Stimulated activated CD4-positive, alpha-beta T cell treated with anti-CD3 and anti-CD28 coated beads, Interleukin-2, amount 100 ng/mL, for 24 hours (primary cell): Measurements from ENCODE around the gene CD300LG.
A peak's percentile ranks its signal among the peaks of the same experiment; 100 is the strongest.
"Not testable (repeated sequence)": the region's sequence is repeated elsewhere in the genome, so short reads cannot be mapped to it uniquely, and the experiment has no call there.

Experiments used
- DNase-seq, 2 donors: peaks; one replicate each; pipeline ENCODE4 v3.0.0-alpha.2; 2020

CD300LG gene

DNA sequence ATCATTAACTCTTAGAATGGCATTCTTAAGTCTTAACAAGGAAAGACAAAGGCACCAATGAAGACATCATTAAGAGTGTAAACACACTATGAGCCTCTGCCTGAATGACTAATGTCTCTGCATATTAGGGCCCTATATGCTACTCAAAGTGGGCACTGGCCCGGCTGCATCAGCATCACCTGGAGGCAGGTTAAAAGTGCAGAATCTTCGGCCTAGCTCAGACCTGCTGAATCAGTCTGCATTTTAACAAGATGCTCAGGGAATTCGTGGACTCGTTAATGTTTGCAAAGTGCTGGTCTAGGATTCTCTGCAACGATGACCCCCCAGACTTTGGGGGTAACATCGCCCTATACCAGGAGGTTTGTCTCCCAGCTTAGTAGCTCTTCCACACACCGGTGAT, 20.8 kb upstream of the CD300LG start:
- DNase-seq: no peak

DNA sequence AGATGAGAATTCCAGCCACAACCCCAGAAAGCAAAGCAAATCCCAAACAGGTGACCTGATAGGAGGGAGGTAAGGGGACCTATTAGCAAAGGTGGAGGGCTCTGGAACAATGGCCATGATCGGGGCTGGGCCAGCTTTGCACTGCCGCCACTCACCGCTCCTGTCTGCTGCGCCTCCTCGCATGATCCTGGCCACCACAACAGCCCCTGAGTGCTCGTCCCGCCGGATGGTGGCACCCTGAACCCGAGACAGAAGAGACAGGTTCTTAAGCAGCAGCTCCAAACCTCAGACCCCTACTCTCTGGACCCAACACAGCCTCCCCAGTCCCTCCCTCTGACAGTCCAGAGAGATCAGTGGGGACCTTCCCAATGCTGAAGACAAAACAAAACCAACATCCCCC, 19.4 kb upstream of the CD300LG start:
- no peak for DNase-seq

DNA sequence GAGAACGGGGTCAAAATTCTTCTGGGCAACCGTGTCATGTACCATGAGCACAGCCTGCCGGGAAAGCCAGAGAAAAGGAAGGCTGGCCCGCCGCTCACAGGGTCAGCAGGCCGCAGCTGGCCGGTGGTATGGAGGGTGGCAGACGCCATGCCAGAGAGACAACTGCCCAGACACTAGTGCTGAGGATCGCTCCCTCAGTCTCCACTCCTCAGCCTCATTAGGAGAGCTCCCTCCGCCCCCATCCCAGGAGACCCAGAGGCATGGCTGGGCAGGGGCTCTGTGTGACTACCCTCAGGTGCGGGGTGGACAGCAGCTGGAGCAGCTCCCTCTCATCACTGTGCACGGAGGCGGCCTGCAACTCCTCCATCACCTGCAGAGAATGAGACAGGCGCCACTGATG, 17.2 kb upstream of the CD300LG start:
- DNase-seq: no peak

DNA sequence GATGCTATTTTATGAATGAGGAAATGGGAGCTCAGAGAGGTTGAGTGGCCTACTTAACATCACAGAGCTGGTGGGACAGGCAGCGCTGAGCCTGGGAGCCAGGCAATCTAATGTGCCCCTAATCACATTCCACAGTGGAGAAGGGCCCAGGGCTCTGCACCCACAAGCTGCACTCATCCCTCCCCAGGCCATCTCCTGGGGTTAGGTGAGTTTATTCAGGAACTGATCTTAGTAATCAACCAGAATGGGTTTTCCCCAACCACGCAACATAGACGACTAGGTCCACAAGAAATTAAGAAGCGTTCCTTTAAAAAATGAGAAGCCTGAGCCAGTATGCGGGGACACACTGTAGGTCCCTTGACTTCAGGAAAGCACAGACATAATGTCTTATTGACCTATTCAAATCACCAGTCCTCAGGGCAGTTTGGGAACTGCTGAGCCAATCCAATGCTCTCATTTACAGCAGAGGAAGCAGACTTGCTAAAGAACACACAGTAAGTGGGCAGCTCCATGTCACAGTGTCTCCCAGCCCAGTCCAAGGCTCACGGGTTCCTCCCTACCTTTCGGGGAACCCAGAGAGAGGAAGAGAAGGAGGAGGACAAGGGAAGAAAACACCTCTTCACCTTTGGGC, 16.4 kb upstream of the CD300LG start:
- peak in 1 of 2 donors; percentile 10 for DNase-seq

DNA sequence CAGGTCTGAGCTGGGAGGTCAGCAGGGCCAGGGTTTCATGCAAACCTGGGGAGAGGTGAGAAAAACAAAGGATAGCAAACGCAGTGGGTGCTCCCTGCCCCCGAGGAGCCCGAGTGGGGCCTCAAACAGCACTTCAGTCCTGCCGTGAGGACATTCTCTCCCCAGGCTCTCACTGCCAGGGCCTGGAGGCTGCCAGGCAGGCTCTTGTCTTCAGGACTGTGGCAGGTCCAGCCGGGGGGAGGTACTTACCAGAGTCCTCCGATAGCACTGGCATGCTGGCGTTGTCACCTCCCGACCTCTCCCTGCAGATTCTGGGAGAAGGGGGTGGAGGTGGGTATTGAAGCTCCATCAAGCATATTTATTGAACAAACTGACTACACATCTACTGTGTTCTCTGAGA, 15.3 kb upstream of the CD300LG start:
- DNase-seq: no peak

DNA sequence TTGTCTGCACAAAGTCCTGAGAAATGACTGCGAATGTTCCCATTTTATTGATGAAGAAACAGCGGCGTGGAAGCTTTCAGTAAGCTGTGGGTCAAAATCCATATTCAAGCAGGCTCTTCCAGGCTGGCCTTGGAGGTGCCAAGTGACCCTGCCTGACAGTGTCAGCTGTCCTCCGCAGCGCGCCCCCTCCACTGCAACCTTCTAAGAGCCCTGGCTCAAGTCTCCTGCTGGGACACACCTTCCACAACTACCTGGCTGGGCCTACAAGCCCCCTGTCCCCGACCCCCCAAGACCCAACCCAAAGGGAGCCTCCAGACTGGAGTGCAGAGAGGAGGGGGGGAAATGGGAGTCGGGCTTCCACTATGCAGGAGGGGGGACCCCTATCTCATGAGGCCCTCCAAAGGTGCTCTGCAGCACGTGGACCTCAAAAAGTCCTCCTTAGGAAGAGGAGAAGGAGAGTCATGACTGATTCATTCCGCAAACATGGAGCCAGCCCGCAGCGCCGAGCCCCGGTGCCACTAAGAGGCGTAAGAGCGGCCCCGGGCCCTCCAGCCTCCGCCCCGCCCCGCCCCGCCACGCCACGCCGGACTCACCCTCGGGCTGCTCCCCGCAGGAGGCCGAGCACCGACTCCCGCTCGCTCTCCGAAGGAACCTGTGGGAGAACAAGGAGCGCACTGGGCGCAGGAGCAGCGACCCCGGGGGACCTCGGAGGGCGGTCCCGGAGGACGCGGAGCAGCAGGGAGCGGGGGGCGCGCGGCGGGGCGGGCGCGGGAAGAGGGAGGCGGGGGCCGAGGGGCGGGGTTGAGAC, 14.6 kb upstream of the CD300LG start:
- peak; percentile 28 to 40 for DNase-seq

DNA sequence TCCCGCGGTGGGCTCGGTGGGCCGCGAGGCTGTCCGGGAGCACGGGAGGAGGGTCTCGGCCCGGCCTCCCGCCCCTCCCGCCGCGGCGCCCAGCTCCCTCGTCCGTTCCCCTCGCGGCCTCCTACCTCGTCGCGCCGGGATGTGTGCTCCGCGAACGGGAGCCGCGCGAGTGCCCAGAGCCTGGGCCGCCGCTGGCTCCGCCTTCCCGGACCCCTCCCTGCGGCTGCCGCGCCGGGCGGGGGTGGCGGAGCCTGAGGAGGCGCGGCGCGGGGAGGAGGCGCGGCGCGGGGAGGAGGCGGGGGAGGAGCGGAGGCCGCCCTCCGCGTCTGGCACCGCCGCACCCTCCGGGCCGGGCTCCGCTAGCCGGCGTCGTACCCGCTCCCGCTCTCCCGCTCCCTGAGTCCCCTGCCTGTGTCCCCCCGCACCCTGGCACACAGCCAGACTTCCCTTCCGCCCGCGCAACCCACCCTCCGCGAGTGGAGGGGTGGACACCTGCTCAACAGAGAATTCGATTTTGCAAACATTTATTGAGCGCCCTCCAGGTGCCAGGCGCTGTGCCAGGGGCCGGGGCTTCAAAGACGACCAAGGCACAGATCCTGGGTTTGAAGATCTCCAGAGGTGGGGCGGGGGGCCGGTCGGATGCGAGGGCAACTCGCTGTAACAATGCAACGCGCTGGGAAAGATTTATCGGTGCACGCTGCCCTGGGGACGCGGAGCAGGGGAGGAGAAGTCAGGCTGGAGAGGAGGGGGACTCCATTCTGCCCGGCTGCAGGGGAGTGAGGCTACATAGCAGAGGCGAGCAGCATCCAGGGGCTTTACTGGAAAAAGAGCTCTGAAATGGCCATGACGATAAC, 13.8 kb upstream of the CD300LG start, which contains the start of gene MPP3:
Gene MPP3 (minus strand): TSS at position 171 of the 854 bp plus-strand sequence. CDS start 1,240 bp downstream, outside the sequence.
- peak; percentile 39 to 61 for DNase-seq

DNA sequence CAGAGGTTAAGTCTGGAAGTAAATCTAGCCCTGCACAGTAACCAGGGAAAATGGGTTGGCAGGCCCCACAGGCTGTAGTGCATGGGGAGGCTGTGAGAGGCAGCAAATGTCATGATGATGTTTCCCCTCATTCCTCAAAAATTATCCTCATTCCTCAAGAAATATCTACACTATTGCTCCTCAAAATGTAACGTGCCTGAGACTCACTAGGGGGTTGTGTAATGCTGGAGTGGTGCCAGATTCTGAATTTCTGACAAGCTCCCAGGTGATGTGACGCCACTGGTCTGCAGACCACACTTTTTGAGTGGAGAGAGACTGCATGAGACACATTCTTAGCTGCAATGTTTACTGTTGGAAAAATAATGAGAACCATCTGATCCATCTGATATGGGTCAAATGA, 12.9 kb upstream of the CD300LG start:
- DNase-seq: no peak

DNA sequence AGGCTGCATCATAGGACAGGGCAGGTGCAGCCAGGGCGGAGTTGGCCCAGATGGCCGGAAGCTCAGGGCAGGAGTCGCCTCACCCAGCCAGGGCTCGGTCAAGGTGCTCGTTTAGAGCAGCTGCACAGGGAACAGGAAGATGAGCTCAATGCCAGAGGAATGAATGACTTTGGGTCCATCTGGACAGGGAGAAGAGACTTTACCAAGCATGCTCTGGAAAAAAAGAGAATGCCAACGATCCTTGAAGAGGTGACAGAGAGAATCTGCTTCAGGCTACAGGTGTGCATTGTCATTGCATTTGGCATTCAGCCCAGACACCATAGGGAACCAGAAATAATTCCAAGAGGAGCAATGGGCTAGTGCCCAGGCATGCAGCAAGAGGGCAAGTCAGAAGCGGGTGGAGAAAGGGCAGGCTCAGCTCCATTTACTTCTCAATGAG, 7.3 kb upstream of the CD300LG start:
- no peak for DNase-seq

DNA sequence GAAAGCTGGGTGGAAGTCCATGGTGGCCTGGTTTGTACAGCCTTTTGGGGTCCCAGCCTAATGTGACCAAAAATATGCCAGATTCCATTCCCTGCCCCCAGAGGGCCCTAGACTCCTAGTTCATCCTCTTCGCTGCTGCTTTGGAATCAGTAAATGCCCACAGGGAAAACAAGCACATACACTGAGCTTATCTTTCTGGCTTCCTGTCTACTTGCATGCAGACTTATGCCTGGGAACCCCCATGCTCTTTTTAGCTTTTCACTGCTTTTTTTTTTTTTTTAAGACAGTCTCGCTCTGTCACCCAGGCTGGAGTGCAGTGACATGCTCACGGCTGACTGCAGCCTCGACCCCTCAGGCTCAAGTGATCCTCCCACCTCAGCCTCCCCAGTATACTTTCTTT, 6.2 kb upstream of the CD300LG start:
- no peak for DNase-seq

DNA sequence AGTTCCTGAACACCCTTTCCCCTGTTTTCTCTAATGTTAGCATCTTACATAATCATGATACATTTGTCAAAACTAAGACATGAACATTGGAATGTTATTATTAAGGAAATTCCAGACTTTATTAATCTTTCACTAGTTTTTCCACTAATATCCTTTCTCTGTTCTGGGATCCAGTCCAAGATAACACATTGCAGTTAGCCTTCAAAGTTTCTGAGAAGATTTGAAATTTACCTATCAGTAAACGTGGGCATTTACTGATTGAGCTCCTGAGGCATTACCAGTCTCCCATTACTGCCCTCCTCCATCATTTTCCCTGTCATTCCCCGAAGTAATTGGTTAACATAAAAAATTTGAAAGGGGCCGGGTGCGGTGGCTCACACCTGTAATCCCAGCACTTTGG, 5.7 kb upstream of the CD300LG start:
- DNase-seq: no peak

DNA sequence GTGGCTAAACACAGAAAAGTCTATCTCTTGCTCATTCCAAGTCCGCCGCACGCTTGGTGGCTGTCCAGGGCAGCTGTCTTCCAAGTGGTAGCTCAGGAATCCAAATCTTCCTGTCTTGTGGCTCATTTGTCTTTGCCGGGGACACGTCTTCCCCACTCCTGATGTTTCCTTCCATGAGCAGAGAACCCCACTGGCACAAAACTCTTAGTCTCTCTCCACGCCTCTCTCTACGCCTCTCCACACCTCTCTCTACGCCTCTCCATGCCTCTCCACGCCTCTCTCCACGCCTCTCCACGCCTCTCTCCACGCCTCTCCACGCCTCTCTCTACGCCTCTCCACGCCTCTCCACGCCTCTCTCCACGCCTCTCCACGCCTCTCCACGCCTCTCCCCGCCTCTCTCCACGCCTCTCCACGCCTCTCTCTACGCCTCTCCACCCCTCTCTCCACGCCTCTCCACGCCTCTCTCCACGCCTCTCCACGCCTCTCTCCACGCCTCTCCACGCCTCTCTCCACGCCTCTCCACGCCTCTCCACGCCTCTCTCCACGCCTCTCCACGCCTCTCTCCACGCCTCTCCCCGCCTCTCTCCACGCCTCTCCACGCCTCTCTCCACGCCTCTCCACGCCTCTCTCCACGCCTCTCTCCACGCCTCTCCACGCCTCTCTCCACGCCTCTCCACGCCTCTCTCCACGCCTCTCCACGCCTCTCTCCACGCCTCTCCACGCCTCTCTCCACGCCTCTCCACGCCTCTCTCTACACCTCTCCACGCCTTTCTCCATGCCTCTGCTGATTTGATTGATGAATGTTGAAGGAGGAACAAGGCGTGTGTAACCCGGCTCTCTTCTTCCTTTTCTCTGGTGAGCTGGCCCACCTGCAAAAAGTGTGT, 4.6 kb upstream of the CD300LG start:
- not testable (repeated sequence) for DNase-seq

DNA sequence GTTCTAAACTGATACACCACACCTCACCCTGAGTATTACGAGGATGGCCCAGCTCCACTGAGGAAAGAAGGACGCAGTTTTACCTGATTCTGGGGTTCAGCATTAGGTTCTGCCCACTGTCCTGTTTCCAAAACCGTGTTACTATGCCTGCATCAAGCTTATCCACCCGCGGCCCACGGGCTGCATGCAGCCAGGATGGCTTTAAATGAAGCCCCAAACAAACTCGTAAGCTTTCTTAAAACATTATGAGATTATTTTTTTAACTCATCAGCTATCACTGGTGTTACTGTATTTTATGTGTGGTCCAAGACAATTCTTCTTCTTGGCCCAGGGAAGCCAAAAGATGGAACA, 4.0 kb upstream of the CD300LG start:
- no peak for DNase-seq

DNA sequence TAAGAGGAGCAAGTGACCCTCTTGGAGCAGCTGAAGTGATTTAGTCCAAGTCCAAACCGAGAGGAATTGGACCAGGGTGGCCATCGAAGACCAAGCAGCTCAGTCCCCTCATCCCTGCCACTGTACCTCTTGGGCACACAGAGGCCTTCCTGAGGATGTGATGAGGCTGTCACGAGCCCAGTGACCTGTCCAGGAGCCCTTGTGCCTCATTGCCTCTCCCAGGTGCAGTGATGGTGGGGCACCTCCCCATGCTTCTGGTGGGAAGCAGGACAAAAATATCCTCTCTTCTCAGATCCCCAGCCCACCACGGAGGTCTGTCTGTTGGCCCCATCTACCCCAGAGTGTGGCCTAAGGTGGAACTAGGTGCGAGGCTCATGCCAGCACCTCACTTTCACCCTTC, 2.7 kb upstream of the CD300LG start:
- DNase-seq: no peak

DNA sequence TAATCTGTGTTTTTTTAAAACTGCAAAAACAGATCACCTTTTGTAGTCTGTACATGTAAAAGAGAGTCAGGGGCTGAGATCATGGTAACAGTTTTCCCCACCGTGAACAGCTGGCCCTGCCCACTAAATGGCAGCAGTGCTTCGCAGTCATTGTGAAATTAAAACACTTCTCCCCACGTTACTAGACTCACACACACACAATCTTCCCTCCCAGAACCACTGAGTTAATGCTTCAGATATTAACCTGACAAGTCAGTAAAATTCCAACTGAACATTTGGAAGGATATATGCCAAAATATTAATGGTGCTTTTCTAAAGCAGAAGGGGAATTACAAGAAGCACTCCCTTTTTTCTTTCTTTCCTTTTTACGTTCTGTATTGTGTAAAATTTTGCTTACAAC, 1.2 kb upstream of the CD300LG start:
- no peak for DNase-seq

DNA sequence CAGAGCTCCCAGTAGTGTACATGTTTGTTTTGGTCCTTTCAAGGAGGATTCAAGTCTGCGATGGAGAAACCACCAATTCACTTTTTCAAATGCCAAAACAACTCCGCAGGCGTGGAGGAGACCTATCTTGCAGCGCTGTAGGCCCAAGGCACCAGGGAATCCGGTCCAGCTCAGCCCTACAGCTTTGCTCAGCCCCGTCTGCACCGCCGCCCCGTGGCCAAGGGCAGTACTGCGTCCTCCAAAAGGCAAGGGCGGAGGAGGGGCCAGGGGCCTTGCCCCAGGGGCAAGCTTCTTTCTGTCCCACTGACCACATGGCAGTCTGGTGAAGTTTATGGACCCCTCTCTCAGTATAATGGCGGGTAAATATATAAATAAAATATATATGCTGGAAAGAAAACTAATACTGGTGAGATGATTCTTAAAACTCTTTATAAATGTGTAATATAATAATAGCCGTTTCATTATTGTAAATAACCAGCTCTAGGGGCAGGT, 709 bp upstream of the CD300LG start:
- DNase-seq: peak; percentile 85 to 89

DNA sequence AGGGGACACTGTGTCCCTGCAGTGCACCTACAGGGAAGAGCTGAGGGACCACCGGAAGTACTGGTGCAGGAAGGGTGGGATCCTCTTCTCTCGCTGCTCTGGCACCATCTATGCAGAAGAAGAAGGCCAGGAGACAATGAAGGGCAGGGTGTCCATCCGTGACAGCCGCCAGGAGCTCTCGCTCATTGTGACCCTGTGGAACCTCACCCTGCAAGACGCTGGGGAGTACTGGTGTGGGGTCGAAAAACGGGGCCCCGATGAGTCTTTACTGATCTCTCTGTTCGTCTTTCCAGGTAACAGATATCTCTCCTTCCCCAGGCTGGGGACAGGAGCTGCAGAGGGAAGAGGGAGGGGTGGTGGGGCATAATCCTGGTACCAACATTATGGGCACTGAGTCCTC, 1.6 kb downstream of the CD300LG start:
- no peak for DNase-seq

DNA sequence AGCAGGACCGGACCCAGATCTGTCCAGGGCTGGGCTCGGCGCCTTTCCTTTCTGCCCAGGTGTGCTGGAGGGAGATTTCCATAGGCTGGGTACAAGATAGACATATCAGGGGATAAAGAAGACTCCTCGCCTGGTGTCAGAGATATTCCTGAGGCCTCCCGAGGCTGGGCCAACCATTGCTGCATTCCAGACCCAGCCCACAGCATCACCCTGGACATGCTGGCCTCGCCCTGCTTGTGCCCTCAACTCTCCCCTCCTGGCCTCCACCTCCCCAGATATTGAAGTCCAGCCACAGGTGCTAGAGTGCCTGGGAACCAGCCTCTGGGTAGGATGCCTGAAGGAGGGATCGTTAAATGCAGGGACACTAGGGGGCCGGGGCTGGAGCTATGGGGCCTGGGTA, 2.1 kb downstream of the CD300LG start:
- DNase-seq: no peak

DNA sequence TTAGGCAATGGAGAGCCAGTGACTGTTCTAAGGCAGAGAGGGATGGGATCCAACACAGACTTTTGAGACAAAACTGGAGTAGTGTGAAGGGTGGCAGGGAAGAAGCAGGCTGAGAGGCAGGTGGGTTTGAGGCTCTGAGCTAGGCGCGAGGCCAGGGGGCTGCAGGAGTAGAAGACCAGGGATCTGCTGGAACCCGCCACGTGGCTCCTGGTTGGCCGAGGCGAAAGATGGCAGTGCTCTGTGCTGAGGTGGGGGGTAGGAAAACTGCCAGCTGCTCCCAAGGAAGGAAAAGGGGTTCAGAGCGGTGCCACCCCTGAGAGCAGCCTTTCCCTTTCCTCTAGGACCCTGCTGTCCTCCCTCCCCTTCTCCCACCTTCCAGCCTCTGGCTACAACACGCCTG, 5.6 kb downstream of the CD300LG start:
- no peak for DNase-seq

DNA sequence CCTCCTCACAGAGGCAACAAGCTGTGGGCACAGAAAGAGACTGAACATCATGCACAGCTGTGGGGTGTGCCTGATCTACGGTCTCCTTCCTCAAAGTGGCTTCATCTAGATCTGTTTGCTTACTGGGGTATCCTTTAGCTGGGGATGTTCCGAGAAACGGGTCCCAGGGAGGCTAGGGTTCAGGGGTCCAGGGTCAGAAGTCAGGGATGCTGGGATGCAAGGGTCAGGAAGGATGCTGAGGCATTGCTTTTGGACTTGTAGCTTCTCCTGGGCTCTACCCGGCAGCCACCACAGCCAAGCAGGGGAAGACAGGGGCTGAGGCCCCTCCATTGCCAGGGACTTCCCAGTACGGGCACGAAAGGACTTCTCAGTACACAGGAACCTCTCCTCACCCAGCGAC, 6.6 kb downstream of the CD300LG start:
- no peak for DNase-seq

DNA sequence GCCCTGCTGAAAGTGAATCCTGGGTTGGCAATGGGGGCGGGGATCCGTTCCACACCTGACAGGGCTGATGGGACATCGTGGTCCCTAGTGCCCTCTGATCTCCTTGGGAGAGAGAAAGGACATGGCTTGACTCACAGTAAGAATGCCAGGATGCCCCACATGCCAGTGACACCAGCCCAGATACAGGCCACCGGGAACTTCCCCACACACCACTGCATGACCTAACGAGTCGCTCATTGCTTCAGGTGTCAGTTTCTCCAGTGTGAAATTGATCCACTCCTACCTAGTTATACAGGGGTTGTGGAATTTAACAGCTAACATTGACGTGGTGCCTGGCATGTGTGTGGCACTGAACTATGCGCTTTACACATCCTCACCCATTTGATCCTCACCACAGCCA, 7.5 kb downstream of the CD300LG start:
- DNase-seq: no peak

DNA sequence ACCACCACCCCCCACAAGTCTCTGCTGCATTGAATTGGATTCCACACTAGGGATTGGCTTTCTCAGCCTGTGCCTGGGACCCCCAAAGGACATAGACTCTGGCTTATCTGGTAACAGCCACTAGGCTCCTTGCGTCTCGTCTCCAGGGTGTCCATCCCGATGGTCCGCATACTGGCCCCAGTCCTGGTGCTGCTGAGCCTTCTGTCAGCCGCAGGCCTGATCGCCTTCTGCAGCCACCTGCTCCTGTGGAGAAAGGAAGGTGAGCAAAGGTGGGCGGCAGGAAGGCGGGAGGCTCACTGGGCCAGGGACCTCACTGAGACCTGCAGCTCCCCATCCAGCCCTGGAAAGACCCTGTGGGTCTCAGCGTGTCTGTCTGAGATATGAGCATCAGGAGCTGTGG, 8.1 kb downstream of the CD300LG start:
- no peak for DNase-seq
